Activated gamma-delta T cell treated with anti-CD3 and anti-CD28 coated beads, Interleukin-2, amount 50 U/mL, for 16 hours (primary cell): ENCODE results near the gene SLC19A1.
A peak's percentile ranks its signal among the peaks of the same experiment; 100 is the strongest.

Experiments used
- DNase-seq: peaks from one replicate; pipeline ENCODE4 v3.0.0-alpha.2; 2020; ENCODE audit warnings: low read depth

The SLC19A1 gene

GRCh38 chr21:45545236-45545570 lies 3.0 kb upstream of the SLC19A1 start:
- no peak for DNase-seq

DNA sequence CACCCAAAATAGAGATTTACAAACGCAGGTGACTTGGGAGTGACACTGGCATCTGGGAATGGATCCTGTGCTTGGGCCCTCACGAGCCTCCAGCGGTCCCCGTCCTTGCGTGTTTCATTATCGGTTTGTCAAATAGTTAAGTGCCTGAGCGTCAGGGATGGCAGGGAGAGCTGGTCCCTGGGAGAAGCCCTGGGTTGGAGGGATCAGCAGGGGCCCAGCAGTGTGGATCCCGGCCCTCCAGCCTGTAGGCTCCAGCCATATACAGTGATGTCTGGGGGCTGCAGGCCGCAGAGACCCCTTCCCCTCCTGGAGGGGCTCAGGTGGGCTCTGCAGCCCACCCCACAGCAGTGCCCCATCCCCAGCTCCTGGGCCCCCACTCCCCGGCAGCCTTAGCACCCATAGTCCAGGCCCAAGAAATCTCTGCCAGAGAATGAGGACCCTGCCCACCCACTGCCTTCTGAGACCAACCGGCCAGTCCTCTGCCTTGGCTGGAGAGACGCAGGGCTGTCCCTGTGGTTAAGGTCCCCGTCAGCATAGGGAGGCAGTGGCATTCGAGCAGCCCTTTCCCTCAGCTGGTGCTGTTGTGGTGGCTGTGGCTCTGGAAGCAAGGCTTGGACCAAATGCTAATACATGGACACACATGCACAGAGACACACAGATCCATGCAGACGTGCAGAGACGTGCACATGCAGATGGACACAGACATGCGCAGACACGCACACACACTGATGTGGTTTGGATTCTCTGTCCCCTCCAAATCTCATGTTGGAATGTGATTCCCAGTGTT lies 2.4 kb upstream of the SLC19A1 start:
- DNase-seq = no peak

- no peak for DNase-seq
Observed at GRCh38 chr21:45543710-45544448, 1.6 kb upstream of the SLC19A1 start.

- no peak for DNase-seq
Observed at GRCh38 chr21:45543371-45543709, 1.1 kb upstream of the SLC19A1 start.

DNA sequence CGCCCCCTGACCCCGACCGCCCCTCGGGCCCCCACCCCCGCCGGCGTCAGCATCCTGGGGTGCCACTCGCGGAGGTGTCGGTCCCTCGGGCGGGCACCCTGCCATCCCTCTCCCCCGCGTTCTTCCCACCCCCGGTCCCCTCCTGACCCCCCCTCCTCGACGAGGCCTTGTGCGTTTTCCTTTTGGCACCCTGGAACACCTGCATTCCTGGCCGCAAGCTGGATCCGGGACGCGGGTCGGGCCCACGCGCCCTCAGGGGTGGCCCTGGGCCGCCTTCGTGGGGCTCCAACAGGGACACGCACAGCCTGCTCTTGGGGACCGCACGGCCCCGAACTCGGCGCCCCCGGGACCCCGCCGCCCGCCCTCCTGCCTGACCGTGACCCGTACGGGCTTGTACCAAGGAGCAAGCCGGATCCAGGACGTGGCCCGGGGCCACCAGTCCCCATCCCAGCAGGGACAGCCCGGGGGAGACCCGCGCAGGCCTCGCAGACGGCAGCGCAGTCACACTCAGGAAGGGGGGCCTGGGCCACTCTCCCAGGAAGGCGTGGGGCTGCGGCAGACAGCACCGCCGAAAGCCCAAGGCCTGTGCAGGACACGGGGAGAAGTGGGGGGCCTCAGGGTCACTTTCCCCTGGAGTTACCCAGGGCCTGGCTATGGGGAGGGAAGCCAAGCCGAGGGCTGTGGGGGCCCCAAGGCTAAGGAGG lies 579 bp upstream of the SLC19A1 start:
- DNase-seq = no peak

GRCh38 chr21:45541221-45542039 lies 810 bp downstream of the SLC19A1 start:
- DNase-seq = peak; percentile 45

DNA sequence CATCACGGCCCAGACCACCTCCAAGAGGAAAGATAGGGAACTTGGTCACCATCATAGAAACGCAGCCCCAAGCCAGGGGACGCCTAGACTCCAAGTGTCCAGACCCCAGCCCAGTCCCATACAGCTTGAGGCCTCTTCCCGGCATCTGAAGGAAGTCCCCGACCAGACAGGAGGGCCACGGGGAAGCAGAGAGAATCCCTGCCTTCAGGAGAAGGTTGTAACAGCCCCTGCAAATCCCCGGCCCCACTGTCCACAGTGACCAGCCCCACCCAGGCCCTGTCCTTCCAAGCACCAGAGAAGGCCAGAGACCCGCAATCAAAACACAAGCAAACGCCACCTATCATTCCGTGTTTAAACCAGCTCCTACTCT lies 1.7 kb downstream of the SLC19A1 start:
- no peak for DNase-seq

DNA sequence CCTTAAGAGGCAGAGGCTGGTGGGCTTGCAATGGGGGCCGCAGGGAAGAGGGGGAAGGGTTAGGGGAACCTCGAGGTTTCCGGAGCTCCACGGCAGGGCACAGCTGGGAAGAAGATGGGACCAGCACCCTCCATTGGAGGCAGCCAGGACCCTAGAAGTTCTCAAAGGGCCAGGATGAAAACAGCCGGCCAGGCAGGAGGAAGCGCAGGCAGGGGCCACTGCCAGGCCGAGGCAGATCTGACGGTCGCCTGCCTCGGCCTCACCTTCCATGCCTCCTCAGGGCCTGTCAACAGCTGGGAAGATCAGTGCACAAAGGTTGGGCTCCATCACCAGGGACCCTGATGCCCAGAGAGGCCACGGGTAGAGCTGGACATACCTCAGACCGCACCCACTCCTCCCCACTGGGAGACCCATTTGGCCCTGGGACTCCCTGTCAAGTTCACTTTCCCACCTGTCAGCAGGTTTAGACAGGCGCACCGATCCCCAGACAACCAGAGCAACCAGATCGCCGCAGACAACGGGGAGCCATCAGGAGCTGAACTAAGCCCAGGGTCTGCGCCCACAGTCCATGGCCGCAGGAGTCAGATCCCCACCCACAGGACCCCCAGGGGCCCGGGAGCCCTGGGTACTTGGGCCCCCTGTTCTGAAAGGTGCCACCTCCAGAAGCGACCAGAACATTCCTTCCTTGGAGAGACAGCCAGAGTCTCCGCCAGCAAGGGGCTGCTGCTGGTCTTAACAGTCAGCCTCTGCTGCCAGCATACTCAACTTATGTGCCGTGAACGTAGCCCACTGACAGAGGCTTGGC lies 2.2 kb downstream of the SLC19A1 start:
- DNase-seq = no peak

DNA sequence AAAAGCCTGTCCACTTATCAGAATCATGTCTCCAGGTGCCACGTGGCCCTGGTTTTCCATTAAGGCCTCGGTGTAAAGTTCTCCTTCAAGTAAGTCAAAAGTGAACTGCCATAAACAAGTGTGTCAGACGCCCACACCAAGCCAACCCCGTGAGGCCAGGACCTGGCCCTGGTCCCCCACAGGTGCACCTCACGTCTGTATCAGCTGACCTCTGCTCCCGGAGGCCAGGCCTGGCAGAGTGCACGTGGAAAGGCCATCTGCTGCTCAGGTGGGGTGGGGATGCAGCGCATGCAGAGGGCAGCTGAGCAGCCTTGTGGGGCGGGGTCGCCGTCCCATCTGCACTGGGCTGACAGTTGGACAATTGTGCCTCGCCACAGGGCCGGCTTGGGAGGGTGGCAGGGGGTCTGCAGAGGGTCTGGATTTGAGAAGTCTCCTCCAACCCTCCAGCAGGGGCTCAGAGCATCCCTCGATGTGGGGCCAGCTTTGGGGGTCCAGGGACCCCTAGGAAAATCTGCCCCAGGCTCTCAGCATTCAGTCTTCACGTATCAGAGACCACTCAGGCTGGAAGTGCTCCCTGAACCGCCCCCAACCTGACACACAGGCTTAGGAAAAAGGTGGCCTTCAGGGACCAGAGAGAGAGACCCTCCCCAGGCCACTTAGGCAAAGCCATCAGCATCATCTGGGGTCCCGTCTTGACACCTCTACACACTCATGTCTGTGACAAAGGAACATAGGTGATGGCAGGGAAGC lies 3.0 kb downstream of the SLC19A1 start:
- DNase-seq = no peak

DNA sequence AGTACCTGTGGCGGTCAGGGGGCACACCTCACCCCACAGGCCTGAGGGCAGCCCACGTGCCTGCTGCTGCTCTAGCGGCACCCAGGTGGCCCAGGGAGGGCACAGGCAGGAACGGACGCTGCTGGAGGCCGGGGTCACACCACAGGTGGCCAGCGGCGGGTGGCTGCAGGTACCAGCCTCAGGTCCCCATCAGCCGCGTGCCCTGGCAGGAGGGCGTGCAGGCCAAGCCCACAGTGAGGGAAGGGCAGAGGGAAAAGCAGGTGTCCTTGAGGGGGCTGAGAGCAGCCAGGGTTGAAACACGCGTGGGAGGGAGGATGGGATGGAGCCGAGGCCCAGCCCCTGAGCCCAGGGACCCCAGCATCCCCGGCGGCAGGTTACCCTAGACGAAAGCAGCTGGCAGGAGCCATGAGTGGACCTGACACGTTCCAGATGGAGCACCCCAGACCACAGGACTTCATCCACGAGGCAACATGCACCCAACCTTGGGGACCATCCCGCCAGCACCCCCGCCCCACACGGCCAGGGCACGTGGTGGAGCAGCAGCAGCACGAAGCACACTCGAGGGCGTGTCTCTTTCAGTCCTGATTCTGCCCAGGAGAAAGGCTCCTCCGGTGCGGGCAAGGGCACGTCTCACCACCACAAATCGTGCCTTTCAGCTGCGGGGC lies 3.7 kb downstream of the SLC19A1 start:
- no peak for DNase-seq

DNA sequence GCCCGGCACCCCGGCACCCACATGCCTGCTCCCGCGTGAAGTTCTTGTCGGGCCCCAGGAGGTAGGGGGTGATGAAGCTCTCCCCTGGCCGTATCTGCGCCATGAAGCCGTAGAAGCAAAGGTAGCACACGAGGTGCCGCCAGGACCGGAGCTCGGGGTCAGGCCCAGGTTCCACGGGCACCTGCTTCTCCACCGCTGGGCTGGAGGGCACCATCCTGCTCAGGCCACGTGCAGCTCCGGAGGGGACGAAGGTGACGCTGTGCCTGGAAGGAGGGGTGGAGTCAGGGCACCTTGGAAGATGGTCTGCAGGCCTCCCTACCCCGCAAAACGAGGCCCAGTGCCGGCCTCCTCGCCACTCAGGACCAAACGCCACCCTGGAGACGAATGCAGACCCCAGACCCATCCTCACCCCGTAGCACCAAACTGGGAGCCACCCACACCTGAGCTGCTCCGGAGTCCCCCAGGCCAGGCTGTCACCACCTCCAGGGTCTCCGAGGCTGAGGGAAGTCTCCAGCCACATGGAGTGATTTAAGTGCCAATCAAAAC lies 4.4 kb downstream of the SLC19A1 start:
- no peak for DNase-seq

- no peak for DNase-seq
Observed at GRCh38 chr21:45537111-45537745, 5.0 kb downstream of the SLC19A1 start.

GRCh38 chr21:45536301-45537081 lies 5.7 kb downstream of the SLC19A1 start:
- DNase-seq = no peak

- DNase-seq = no peak
Observed at GRCh38 chr21:45535341-45536081, 6.7 kb downstream of the SLC19A1 start.

- DNase-seq = no peak
Observed at GRCh38 chr21:45534636-45535331, 7.5 kb downstream of the SLC19A1 start.

DNA sequence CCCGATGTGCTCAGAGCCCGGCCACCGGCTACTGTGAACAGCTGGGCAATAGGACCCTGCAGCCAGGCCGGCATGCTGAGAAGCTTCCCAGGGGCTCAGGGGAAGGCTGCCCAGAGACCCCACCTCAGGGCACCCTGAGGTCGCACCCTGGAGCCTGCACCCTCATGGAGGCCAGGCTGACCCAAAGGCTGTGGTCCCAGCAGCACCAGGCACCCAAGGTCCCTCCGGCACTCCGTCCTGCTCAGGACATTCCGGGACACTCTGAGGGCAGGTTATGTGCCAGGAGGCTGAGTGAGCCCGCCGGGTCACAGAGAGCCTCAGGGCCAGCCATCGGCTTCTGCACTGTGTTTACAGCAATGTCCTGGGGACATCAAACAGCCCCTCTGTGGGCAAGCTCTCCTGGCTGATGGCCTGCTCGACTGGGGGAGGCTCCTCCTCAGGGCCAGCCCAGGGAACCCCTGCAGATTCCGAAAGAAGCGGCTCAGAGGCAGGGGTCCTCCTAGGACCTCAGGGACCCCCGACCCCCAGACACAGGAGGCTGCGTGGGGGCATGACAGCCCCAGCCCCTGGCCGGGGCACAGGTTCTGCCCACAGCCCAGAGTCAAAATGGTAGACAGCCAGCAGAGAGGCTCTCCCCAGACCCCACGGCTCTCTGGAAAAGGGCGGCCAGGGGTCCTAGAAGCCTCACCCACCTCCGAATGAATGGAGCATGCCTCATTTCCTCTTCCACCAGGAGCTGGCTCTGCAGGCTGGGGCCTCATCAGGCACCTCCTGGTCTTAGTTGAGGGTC lies 8.2 kb downstream of the SLC19A1 start:
- no peak for DNase-seq
